HepG2 (cell line): ENCODE results near the gene FAM222A. TPM values are rescaled to one million over a fixed set of nuclear protein-coding genes. Genes with fewer than 3 reads are reported as not detected.

Experiments used
- ASH2L ChIP-seq: fragments of 300-600, 200-600 bp; sonication (generic); IDR thresholded peaks from 2 replicates; pipeline ENCODE4 v1.7.0; 2017; ENCODE audit warnings: low read depth, mild to moderate bottlenecking, moderate library complexity, mixed read lengths, low read length; ENCODE audit not compliant: insufficient read length
- CTCF ChIP-seq: sonication (generic); formaldehyde crosslinking; IDR thresholded peaks from 2 replicates; pipeline ENCODE4 v1.5.0; 2020; ENCODE audit warnings: mild to moderate bottlenecking, missing genetic modification reagents, moderate library complexity
- DMTF1 ChIP-seq: sonication (generic); formaldehyde crosslinking; IDR thresholded peaks from 2 replicates; pipeline ENCODE4 v1.4.0; 2020; ENCODE audit warnings: mild to moderate bottlenecking, missing genetic modification reagents
- FOXP4 ChIP-seq: sonication (generic); formaldehyde crosslinking; IDR thresholded peaks from 2 replicates; pipeline ENCODE4 v1.4.0; 2020; ENCODE audit warnings: missing genetic modification reagents
- IKZF4 ChIP-seq: sonication (generic); formaldehyde crosslinking; IDR thresholded peaks from 2 replicates; pipeline ENCODE4 v1.5.1; 2020; ENCODE audit warnings: borderline replicate concordance, mild to moderate bottlenecking, low read depth, missing genetic modification reagents; ENCODE audit errors: not compliant biosample characterization
- KMT2B ChIP-seq: IDR thresholded peaks from 2 replicates; pipeline ENCODE4 v1.6.1; 2016; ENCODE audit warnings: missing genetic modification reagents, missing compliant biosample characterization
- MAFG ChIP-seq: sonication (generic); formaldehyde crosslinking; IDR thresholded peaks from 2 replicates; pipeline ENCODE4 v1.5.1; 2020; ENCODE audit warnings: mild to moderate bottlenecking, missing genetic modification reagents
- NONO ChIP-seq, 2 experiments: fragments of 450-650 bp in 1 of 2; sonication (generic) in 1 of 2; formaldehyde crosslinking in 1 of 2; IDR thresholded peaks in 1 of 2; conservative IDR thresholded peaks in 1 of 2; 2 replicates each; pipeline versions ENCODE4 v1.6.1 to v1.8.0; 2017 to 2022; ENCODE audit warnings: mild to moderate bottlenecking in 1 of 2, missing genetic modification reagents in 1 of 2, moderate library complexity in 1 of 2
- RCOR2 ChIP-seq: IDR thresholded peaks from 2 replicates; pipeline ENCODE4 v1.6.1; 2016; ENCODE audit warnings: missing biosample characterization, missing genetic modification reagents
- SCMH1 ChIP-seq: sonication (generic); formaldehyde crosslinking; IDR thresholded peaks from 2 replicates; pipeline ENCODE4 v1.9.0; 2021; ENCODE audit warnings: missing genetic modification reagents, mild to moderate bottlenecking, borderline replicate concordance
- TMF1 ChIP-seq: sonication (generic); formaldehyde crosslinking; IDR thresholded peaks from 2 replicates; pipeline ENCODE4 v1.8.1; 2022; ENCODE audit warnings: low read depth, missing genetic modification reagents
- ZBTB42 ChIP-seq: sonication (generic); formaldehyde crosslinking; IDR thresholded peaks from 2 replicates; pipeline ENCODE4 v1.5.0; 2020; ENCODE audit warnings: mild to moderate bottlenecking, missing genetic modification reagents
- ZNF234 ChIP-seq: sonication (generic); formaldehyde crosslinking; conservative IDR thresholded peaks from 2 replicates; pipeline ENCODE4 v1.5.1; 2020; ENCODE audit warnings: mild to moderate bottlenecking, missing genetic modification reagents
- ZNF256 ChIP-seq: sonication (generic); formaldehyde crosslinking; conservative IDR thresholded peaks from 2 replicates; pipeline ENCODE4 v1.4.0; 2020; ENCODE audit warnings: missing genetic modification reagents
- ZNF326 ChIP-seq: sonication (generic); formaldehyde crosslinking; IDR thresholded peaks from 2 replicates; pipeline ENCODE4 v1.4.0; 2020; ENCODE audit warnings: missing genetic modification reagents, borderline replicate concordance
- ZNF572 ChIP-seq: sonication (generic); formaldehyde crosslinking; IDR thresholded peaks from 2 replicates; pipeline ENCODE4 v1.5.1; 2020; ENCODE audit warnings: mild to moderate bottlenecking, missing genetic modification reagents
- ZNF598 ChIP-seq: sonication (generic); formaldehyde crosslinking; IDR thresholded peaks from 2 replicates; pipeline ENCODE4 v1.5.1; 2020; ENCODE audit warnings: mild to moderate bottlenecking, missing genetic modification reagents, borderline replicate concordance
- polyA plus RNA-seq, 8 experiments: library from polyadenylated mRNA; depleted of rRNA in 3 of 8; stranded (reverse) in 7 of 8; unstranded in 1 of 8; fragments of >200 nt; fragmentation: Illumina TruSeq in 4 of 8; extraction: Trizol in 4 of 8; gene quantifications; 2 replicates each; pipeline versions ENCODE4 v1.2.1 to v1.2.3, GENCODE V29; 2011 to 2016; ENCODE audit warnings: low read depth in 4 of 8, missing spikeins in 1 of 8, mixed read lengths in 1 of 8; ENCODE audit not compliant: insufficient read depth in 1 of 8
- total RNA-seq, 5 experiments: library from RNA; depleted of rRNA; stranded (reverse); fragments of >200 nt; fragmentation: Illumina TruSeq; extraction: Trizol; gene quantifications; 2 replicates each; pipeline ENCODE4 v1.2.3, GENCODE V29; 2016; ENCODE audit warnings: low read depth in 1 of 5
- TF ChIP-seq, protein P1 (sequence below): sonication (generic); formaldehyde crosslinking; IDR thresholded peaks from 2 replicates; pipeline ENCODE4 v1.5.0; 2020; ENCODE audit warnings: missing genetic modification reagents

The FAM222A gene
- total and polyA plus RNA-seq, 2 of the 13 experiments (the other 11 are each of a cell fraction or from before 2014, with no cell fraction given): 2.7 to 9.6 TPM

DNA sequence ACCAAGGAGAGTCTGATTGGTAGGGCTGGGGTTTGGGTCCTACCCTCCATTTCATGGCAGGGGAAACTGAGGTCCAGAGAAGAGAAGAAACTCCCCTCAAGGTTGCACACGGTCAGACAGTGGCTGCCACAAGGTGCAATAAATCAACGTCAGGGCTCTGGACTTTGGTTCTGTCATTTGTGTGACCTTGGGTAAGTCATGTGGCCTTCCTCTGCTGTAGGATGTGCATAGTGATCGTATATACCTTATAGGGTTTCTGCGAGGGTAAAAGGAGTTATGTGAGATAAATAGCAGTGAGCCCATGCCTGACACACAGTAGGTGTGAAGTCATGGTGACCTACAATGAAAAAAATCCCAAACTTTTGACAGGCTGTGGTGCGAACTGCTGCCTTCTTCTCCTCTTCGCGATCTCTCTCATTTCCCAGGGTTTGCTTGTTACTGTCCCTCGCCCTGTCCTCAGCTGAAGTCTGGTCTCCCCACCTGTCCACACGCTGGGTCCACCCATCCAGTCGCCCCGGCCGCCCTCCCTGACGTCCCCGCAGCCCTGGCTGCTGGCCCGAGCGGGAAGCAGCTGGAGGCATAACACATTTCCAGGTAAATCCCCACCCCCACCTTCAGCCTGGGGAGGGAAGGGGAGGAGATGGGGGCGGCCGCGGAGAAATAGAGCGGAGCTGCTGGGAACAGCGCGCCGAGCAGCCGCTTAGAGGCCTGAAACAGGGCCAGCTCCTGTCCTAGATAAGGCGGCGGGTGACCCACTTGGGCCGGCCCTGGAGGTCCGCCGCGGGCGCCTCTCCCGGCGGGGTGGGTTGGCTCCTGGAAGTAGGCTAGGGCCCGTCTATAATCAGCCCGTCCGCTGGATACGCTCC lies 1.8 kb upstream of the FAM222A start (continued):
- TF ChIP-seq ZBTB42 (CRISPR knock-in tag) (no peak), ZNF326 (CRISPR knock-in tag) (no peak), RCOR2 (CRISPR knock-in tag) (0 out of 2 replicates have a peak, but pooled peaks have one; percentile 23), KMT2B (CRISPR knock-in tag) (no peak), ZNF598 (CRISPR knock-in tag) (no peak), CTCF (CRISPR knock-in tag) (peak; percentile 13; the same call in 1 of the 2 replicates), ZNF572 (no peak), ZNF234 (CRISPR knock-in tag) (no peak), NONO (IDR thresholded peaks at IDR 0.05) (no peak), NONO (CRISPR knock-in tag; conservative IDR thresholded peaks at IDR 0.05) (peak; percentile 34; the same call in 1 of the 2 replicates), FOXP4 (CRISPR knock-in tag) (no peak), TMF1 (CRISPR knock-in tag) (no peak), SCMH1 (no peak), IKZF4 (no peak), ASH2L (no peak), DMTF1 (no peak), MAFG (CRISPR knock-in tag) (no peak), ZNF256 (CRISPR knock-in tag) (no peak)
- TF ChIP-seq, protein P1, sequence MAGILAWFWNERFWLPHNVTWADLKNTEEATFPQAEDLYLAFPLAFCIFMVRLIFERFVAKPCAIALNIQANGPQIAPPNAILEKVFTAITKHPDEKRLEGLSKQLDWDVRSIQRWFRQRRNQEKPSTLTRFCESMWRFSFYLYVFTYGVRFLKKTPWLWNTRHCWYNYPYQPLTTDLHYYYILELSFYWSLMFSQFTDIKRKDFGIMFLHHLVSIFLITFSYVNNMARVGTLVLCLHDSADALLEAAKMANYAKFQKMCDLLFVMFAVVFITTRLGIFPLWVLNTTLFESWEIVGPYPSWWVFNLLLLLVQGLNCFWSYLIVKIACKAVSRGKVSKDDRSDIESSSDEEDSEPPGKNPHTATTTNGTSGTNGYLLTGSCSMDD (CRISPR knock-in tag): no peak
